A549 (cell line): ENCODE measurements around the gene MUC6. TPM values are rescaled to one million over a fixed set of nuclear protein-coding genes. Genes with fewer than 3 reads are reported as not detected.

Experiments used
- ATAC-seq, 2 experiments: fragments of 200-7000 bp in 1 of 2; fragments of >200 bp in 1 of 2; cut with Nextera tagmentation in 1 of 2; cut with Tn5 transposase in 1 of 2; 3 replicates each; pipeline versions ENCODE4 v1.8.0 to v1.9.1; 2018 to 2020; ENCODE audit warnings: mild to moderate bottlenecking in 1 of 2, moderate library complexity in 1 of 2
- CTCF ChIA-PET: fragments of 300-600 bp; sonication (Branson Sonifier 250); formaldehyde crosslinking; extraction: SDS; loops from one replicate; lab custom pipeline; 2021; ENCODE audit warnings: antibody characterized with exemption, inconsistent platforms; lab: Yijun Ruan, JAX
- POLR2A ChIA-PET: fragments of 350-600 bp; formaldehyde crosslinking; extraction: SDS; loops from one replicate; lab custom pipeline; 2021; ENCODE audit warnings: antibody characterized with exemption, inconsistent platforms; lab: Yijun Ruan, JAX
- DNase-seq, 2 experiments: peaks; one replicate each; pipeline versions ENCODE4 v3.0.0 to v3.0.0-alpha.2; 2011 to 2016; ENCODE audit warnings: low read depth in 1 of 2, low spot score in 1 of 2
- FAIRE-seq: peaks from 2 replicates; lab custom pipeline; 2011; peaks lifted over from hg19 to GRCh38; lab: Jason Lieb, UNC
- H3K27ac ChIP-seq, 2 experiments: fragments of >200 bp; sonication (Bioruptor Twin); formaldehyde crosslinking; 3 replicates each; pipeline ENCODE4 v1.5.1; 2016 to 2017
- H3K4me1 ChIP-seq: fragments of >200 bp; sonication (Bioruptor Twin); formaldehyde crosslinking; 3 replicates; pipeline ENCODE4 v1.6.1; 2016
- H3K4me2 ChIP-seq: fragments of >200 bp; sonication (Bioruptor Twin); formaldehyde crosslinking; 3 replicates; pipeline ENCODE4 v1.6.1; 2016
- H3K4me3 ChIP-seq: fragments of >200 bp; sonication (Bioruptor Twin); formaldehyde crosslinking; 3 replicates; pipeline ENCODE4 v1.5.1; 2016
- H3K9me3 ChIP-seq: fragments of >200 bp; sonication (Bioruptor Twin); formaldehyde crosslinking; 3 replicates; pipeline ENCODE4 v1.6.1; 2016
- ATOH8 ChIP-seq: fragments of 250-450 bp; sonication (Bioruptor Pico); IDR thresholded peaks from 2 replicates; pipeline ENCODE4 v1.5.0; 2020; ENCODE audit warnings: low read depth, mild to moderate bottlenecking, moderate library complexity
- CTCF ChIP-seq: fragments of >200 bp; sonication (Bioruptor Twin); formaldehyde crosslinking; IDR thresholded peaks from 3 replicates; pipeline ENCODE4 v1.5.1; 2016
- EHF ChIP-seq: fragments of 250-450 bp; sonication (Bioruptor Pico); IDR thresholded peaks from 2 replicates; pipeline ENCODE4 v1.5.0; 2020; ENCODE audit warnings: mild to moderate bottlenecking
- EHMT2 ChIP-seq: fragments of 200-600 bp; sonication (generic); IDR thresholded peaks from 2 replicates; pipeline ENCODE4 v1.6.1; 2016; ENCODE audit warnings: antibody characterized with exemption, low read depth, mild to moderate bottlenecking, moderate library complexity
- ELK1 ChIP-seq: fragments of 150-350 bp; IDR thresholded peaks from 2 replicates; pipeline ENCODE4 v1.6.1; 2014; ENCODE audit warnings: low read depth, mild to moderate bottlenecking, low read length
- FOSB ChIP-seq: fragments of 250-450 bp; sonication (Bioruptor Pico); IDR thresholded peaks from 2 replicates; pipeline ENCODE4 v1.5.0; 2020; ENCODE audit warnings: mild to moderate bottlenecking, moderate library complexity
- HDAC2 ChIP-seq: fragments of 200-600 bp; sonication (generic); IDR thresholded peaks from 2 replicates; pipeline ENCODE4 v1.6.1; 2016
- KDM5A ChIP-seq: fragments of 200-600 bp; sonication (generic); IDR thresholded peaks from 2 replicates; pipeline ENCODE4 v1.6.1; 2016; ENCODE audit warnings: antibody characterized with exemption, mild to moderate bottlenecking
- MAFK ChIP-seq: fragments of 450-650 bp; IDR thresholded peaks from 2 replicates; pipeline ENCODE4 v1.6.1; 2014; ENCODE audit not compliant: partially characterized antibody
- MAX ChIP-seq: IDR thresholded peaks from 2 replicates; pipeline ENCODE4 v1.6.1; 2012
- MAZ ChIP-seq: fragments of 150-350 bp; IDR thresholded peaks from 2 replicates; pipeline ENCODE4 v1.6.1; 2014; ENCODE audit warnings: antibody characterized with exemption, low read depth, low read length, borderline replicate concordance
- MYC ChIP-seq: IDR thresholded peaks from 2 replicates; pipeline ENCODE4 v1.6.1; 2012; ENCODE audit warnings: mild to moderate bottlenecking, inconsistent platforms, low read length, improper control_type of control experiment, borderline replicate concordance
- POLR2A ChIP-seq: IDR thresholded peaks from 2 replicates; pipeline ENCODE4 v1.6.1; 2012; ENCODE audit warnings: mild to moderate bottlenecking, low read length
- RAD21 ChIP-seq, 2 experiments: fragments of >200 bp in 1 of 2; sonication (Bioruptor Twin) in 1 of 2; formaldehyde crosslinking in 1 of 2; IDR thresholded peaks in 1 of 2; conservative IDR thresholded peaks in 1 of 2; 2 replicates in 1 of 2; 3 replicates in 1 of 2; pipeline ENCODE4 v1.6.1; 2012 to 2018; ENCODE audit warnings: inconsistent platforms in 1 of 2
- RARB ChIP-seq: fragments of 250-450 bp; sonication (Bioruptor Pico); IDR thresholded peaks from 2 replicates; pipeline ENCODE4 v1.8.0; 2021; ENCODE audit warnings: mild to moderate bottlenecking, moderate library complexity
- RCOR1 ChIP-seq: fragments of 150-350 bp; IDR thresholded peaks from 2 replicates; pipeline ENCODE4 v1.6.1; 2014; ENCODE audit warnings: antibody characterized with exemption, low read length, low read depth
- SMC3 ChIP-seq: fragments of >200 bp; sonication (Bioruptor Twin); formaldehyde crosslinking; IDR thresholded peaks from 3 replicates; pipeline ENCODE4 v1.6.1; 2018; ENCODE audit warnings: inconsistent platforms
- TP53 ChIP-seq: fragments of 250-450 bp; sonication (Bioruptor Pico); IDR thresholded peaks from 2 replicates; pipeline ENCODE4 v1.5.0; 2021; ENCODE audit warnings: mild to moderate bottlenecking, moderate library complexity
- WGBS: methylation state at CpG from one replicate; pipeline ENCODE4 v1.1.6; 2017; ENCODE audit errors: missing lambda C conversion rate; 5-methylcytosine and 5-hydroxymethylcytosine counted together
- polyA plus RNA-seq, 4 experiments: library from polyadenylated mRNA; depleted of rRNA in 3 of 4; stranded (reverse); fragments of >200 nt; fragmentation: RNase III in 1 of 4; extraction: RNeasy Plus Mini Kit Qiagen cat#74134 plus additional on column Dnase treatment in 1 of 4; gene quantifications; 2 replicates in 3 of 4; 3 replicates in 1 of 4; pipeline ENCODE4 v1.2.3, GENCODE V29; 2011 to 2017

MUC6 gene
- polyA plus RNA-seq, 2 of the 4 experiments (the other 2 are of a cell fraction), result not detected

- no peak for TF ChIP-seq ELK1
Observed at GRCh38 chr11:1051356-1052132, 15.0 kb upstream of the MUC6 start (continued).

GRCh38 chr11:1050581-1051355 is 14.2 kb upstream of the MUC6 start:
- CTCF ChIA-PET, result interaction anchor here (0.5 to 3.9 kb wide), 56 partner anchors 8 to 234 kb away, joined by 3 to 40 read pairs (median 6); partner anchors contain the start of genes AP2A2, MUC2, MUC6 and TSPAN4
- WGBS, result 45% methylated on average over 15 of the region's 39 CpGs
- peak; percentile 86 to 96 for ATAC-seq
- H3K4me3 ChIP-seq, result no peak overlapping the region
- peak; percentile 84 for FAIRE-seq
- DNase-seq, result peak; percentile 79 to 93
- peak overlapping the region; percentile 30 to 81; a peak in 5 of 6 replicates for H3K27ac ChIP-seq
- POLR2A ChIA-PET, result no interaction called here
- peaks cover 42% of the 10 kb centered on the region for H3K4me1 ChIP-seq
- H3K9me3 ChIP-seq, result no peaks in the 10 kb centered on the region
- H3K4me2 ChIP-seq, result peak overlapping the region; percentile 66
- no peak for TF ChIP-seq EHF
- peak; percentile 94 for TF ChIP-seq CTCF
- peak; percentile 80 for TF ChIP-seq MYC
- no peak for TF ChIP-seq MAFK
- no peak for TF ChIP-seq RARB
- peak; percentile 65 for TF ChIP-seq MAX
- peak; percentile 97 to 98 for TF ChIP-seq RAD21 (conservative IDR thresholded peaks at IDR 0.05 in 1 of 2, IDR thresholded peaks at IDR 0.05 in 1 of 2)
- TF ChIP-seq MAZ, result 0 out of 2 replicates have a peak, but pooled peaks have one; percentile 21
- peak; percentile 95 for TF ChIP-seq SMC3
- no peak for TF ChIP-seq EHMT2

GRCh38 chr11:1049911-1050580 is 13.5 kb upstream of the MUC6 start:
- WGBS, result 81% methylated on average over 14 of the region's 18 CpGs
- ChIA-PET POLR2A (no interaction called here), CTCF (interaction anchor here (0.5 to 3.9 kb wide), 45 partner anchors 7 to 233 kb away, joined by 3 to 40 read pairs (median 7); partner anchors contain the start of genes AP2A2, MUC2 and MUC6)
- Histone ChIP-seq H3K4me1 (peaks cover 42% of the 10 kb centered on the region), H3K4me3 (no peak overlapping the region), H3K9me3 (0 out of 3 replicates have a peak, but pooled peaks cover 3% of the 10 kb centered on the region), H3K27ac (peak overlapping the region in 1 of 2 experiments; percentile 81; a peak in 2 of 6 replicates), H3K4me2 (no peak overlapping the region)
- TF ChIP-seq HDAC2, result no peak
- no peak for TF ChIP-seq TP53 (CRISPR knock-in tag)
- TF ChIP-seq FOSB, result no peak
- no peak for TF ChIP-seq POLR2A
- TF ChIP-seq RCOR1, result no peak
- TF ChIP-seq KDM5A, result no peak
- no peak for TF ChIP-seq ATOH8 (CRISPR knock-in tag)
- ATAC-seq (no peak), FAIRE-seq (no peak), DNase-seq (no peak)
